ENCODE data around the gene ALG3. TPM values are rescaled to one million over a fixed set of nuclear protein-coding genes. Genes with fewer than 3 reads are reported as not detected.

Gene ALG3
- total RNA-seq, 2 donors from 2014 or later, result 25.1 to 78.9 TPM

DNA sequence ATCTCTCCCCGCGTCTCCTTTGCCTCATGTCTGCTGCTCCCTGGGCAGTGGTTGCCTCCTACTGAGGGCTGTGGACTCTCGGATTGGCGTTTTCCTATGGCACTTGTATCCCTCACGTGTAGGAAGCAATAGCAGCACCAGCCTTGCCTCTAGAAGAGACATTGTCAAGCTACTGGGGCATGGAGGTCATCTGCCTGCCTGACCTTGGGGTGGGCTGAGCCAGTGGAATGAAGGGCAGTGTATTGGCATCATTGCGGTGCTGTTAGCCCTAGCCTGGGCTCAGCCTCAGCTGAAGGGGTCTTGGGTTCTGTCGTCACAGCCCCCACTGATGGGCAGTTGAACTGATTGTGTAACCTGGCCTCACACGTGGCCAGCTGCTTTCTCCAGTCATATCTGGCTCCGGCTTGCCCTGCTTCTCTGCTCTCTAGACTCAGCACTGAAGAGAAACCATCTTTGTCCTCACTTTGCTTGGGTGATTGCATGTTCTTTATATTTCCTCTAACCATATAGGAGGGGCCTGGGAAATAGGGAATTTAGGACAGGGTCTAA lies 54.7 kb downstream of the ALG3 start:
- Histone ChIP-seq H3K4me1 (no peaks in the 10 kb centered on the region), H3K9me3 (no peaks in the 10 kb centered on the region), H3K36me3 (peaks cover 17% of the 10 kb centered on the region), H3K27ac (no peak overlapping the region), H3K4me3 (no peak overlapping the region), H3K9ac (ENCODE audit: low read depth in 2 of 2, low read length in 2 of 2) (no peak overlapping the region), H3K27me3 (no peaks in the 10 kb centered on the region)
- no peak for DNase-seq
- TF ChIP-seq, protein P1, sequence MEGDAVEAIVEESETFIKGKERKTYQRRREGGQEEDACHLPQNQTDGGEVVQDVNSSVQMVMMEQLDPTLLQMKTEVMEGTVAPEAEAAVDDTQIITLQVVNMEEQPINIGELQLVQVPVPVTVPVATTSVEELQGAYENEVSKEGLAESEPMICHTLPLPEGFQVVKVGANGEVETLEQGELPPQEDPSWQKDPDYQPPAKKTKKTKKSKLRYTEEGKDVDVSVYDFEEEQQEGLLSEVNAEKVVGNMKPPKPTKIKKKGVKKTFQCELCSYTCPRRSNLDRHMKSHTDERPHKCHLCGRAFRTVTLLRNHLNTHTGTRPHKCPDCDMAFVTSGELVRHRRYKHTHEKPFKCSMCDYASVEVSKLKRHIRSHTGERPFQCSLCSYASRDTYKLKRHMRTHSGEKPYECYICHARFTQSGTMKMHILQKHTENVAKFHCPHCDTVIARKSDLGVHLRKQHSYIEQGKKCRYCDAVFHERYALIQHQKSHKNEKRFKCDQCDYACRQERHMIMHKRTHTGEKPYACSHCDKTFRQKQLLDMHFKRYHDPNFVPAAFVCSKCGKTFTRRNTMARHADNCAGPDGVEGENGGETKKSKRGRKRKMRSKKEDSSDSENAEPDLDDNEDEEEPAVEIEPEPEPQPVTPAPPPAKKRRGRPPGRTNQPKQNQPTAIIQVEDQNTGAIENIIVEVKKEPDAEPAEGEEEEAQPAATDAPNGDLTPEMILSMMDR (IDR thresholded peaks at IDR 0.05), result no peak
- intact Hi-C loops (cut with DNase I), result no loop called here

DNA sequence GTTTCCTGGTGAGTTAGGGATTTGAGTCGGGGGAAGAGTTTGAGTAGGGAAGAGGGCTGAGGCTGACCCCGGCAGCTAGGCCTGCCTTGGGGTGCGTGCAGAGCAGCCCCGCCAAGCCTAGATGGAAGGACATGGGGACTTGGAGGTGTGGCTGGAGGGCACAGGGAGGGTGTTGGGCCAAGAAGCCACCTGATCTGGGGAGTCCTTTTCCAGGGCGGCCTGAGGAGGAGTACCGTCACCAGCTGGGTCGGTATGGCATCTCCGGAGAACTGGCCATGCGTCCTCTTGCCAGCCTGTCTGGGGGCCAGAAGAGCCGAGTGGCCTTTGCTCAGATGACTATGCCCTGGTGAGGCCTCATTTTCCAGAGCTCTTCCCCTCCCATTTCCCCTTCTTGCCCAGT lies 55.9 kb downstream of the ALG3 start:
- no peak overlapping the region for H3K4me3 ChIP-seq
- H3K9ac ChIP-seq (ENCODE audit: low read depth in 2 of 2, low read length in 2 of 2), result no peak overlapping the region
- no peaks in the 10 kb centered on the region for H3K27me3 ChIP-seq
- TF ChIP-seq, protein P1 (IDR thresholded peaks at IDR 0.05), result no peak
- intact Hi-C loops (cut with DNase I), result no loop called here
- no peaks in the 10 kb centered on the region for H3K9me3 ChIP-seq
- peaks cover 22% of the 10 kb centered on the region for H3K36me3 ChIP-seq
- H3K4me1 ChIP-seq, result no peaks in the 10 kb centered on the region
- DNase-seq, result no peak
- no peak overlapping the region for H3K27ac ChIP-seq

Small RNAs within 50 kb of the gene (microRNA-seq; reads per million reads assigned to microRNA genes)
- 10.5 reads per million, percentile 15 among the genes with 10 or more reads in this experiment for gene MIR1224

Other genes with a start within 250 kb of the ALG3 start
- 10 to 100 TPM; 15.1 to 16.6 TPM for gene ABCC5, start 231.1 kb downstream of the ALG3 start, total RNA-seq
- gene HTR3D, start 217.2 kb downstream of the ALG3 start, total RNA-seq, result not detected
- not detected for gene HTR3C, start 195.9 kb downstream of the ALG3 start, total RNA-seq
- under 1 TPM; 0.13 to 0.52 TPM for gene HTR3E, start 151.9 kb downstream of the ALG3 start, total RNA-seq
- 10 to 100 TPM; 36.0 to 58.3 TPM for gene EIF2B5, start 113.6 kb downstream of the ALG3 start, total RNA-seq
- gene DVL3, start 93.6 kb downstream of the ALG3 start, total RNA-seq, result 10 to 100 TPM; 60.8 to 64.6 TPM
- gene AP2M1, start 74.1 kb downstream of the ALG3 start, total RNA-seq, result 100 to 1,000 TPM; 206 to 255 TPM
- gene ABCF3, start 62.8 kb downstream of the ALG3 start, total RNA-seq, result 10 to 100 TPM; 54.6 to 82.4 TPM
- gene VWA5B2, start 19.4 kb downstream of the ALG3 start, total RNA-seq, result 1 to 10 TPM; 2.1 to 2.3 TPM
- 10 to 100 TPM in 1 of 2 donors, 1 to 10 TPM in 1; 4.1 to 11.7 TPM for gene EEF1AKMT4, start 710 bp upstream of the ALG3 start, total RNA-seq
- under 1 TPM in 1 of 2 donors, not detected in 1; 0.19 TPM for gene CAMK2N2, start 12.6 kb upstream of the ALG3 start, total RNA-seq
- under 1 TPM in 1 of 2 donors, not detected in 1; 0.37 TPM for gene ECE2, start 27.1 kb upstream of the ALG3 start, total RNA-seq
- gene PSMD2, start 50.3 kb upstream of the ALG3 start, total RNA-seq, result 100 to 1,000 TPM; 166 to 298 TPM
- 100 to 1,000 TPM; 263 to 524 TPM for gene EIF4G1, start 65.6 kb upstream of the ALG3 start, total RNA-seq
- gene FAM131A, start 88.6 kb upstream of the ALG3 start, total RNA-seq, result 10 to 100 TPM; 15.0 to 22.0 TPM
- 10 to 100 TPM; 61.1 to 71.6 TPM for gene CLCN2, start 112.6 kb upstream of the ALG3 start, total RNA-seq
- gene POLR2H, start 112.7 kb upstream of the ALG3 start, total RNA-seq, result 100 to 1,000 TPM in 1 of 2 donors, 10 to 100 TPM in 1; 98.2 to 130 TPM
- under 1 TPM in 1 of 2 donors, not detected in 1; 0.17 TPM for gene THPO, start 129.2 kb upstream of the ALG3 start, total RNA-seq
- 1 to 10 TPM; 2.0 TPM for gene CHRD, start 131.1 kb upstream of the ALG3 start, total RNA-seq

Data from colonic mucosa (tissue), 4 donors.